ENCODE measurements around the gene SEC24D. TPM values are rescaled to one million over a fixed set of nuclear protein-coding genes. Genes with fewer than 3 reads are reported as not detected.
A peak's percentile ranks its signal among the peaks of the same experiment; 100 is the strongest.

The SEC24D gene
- total RNA-seq, 1 experiment from 2014 or later: 61.5 TPM

GRCh38 chr4:118756429-118756828 is 79.5 kb downstream of the SEC24D start:
- Histone ChIP-seq H3K4ac (ENCODE audit: low read depth, low read length) (no peak overlapping the region), H2BK120ac (ENCODE audit: low read depth, low read length, poor library complexity, severe bottlenecking) (no peak overlapping the region), H2BK20ac (ENCODE audit: low read depth, low read length, poor library complexity, severe bottlenecking) (no peak overlapping the region), H2AK5ac (ENCODE audit: insufficient read length, low read length) (no peak overlapping the region), H2AFZ (ENCODE audit: low read length) (no peak overlapping the region), H4K5ac (ENCODE audit: insufficient read length, low read depth, low read length) (no peak overlapping the region), H3K4me2 (ENCODE audit: insufficient read depth, insufficient read length, low read length) (no peak overlapping the region), H2BK15ac (ENCODE audit: low read depth, low read length) (no peak overlapping the region), H2BK12ac (ENCODE audit: insufficient read length, low read depth, low read length) (no peak overlapping the region), H3K9me3 (ENCODE audit: control insufficient read depth, low read depth, low read length) (no peaks in the 10 kb centered on the region), H3K23me2 (ENCODE audit: insufficient read length, low read depth, low read length, poor library complexity, severe bottlenecking) (no peaks in the 10 kb centered on the region), H3K27me3 (ENCODE audit: insufficient read depth, low read length) (no peaks in the 10 kb centered on the region), H3T11ph (ENCODE audit: low read length) (no peak overlapping the region), H4K20me1 (ENCODE audit: control insufficient read depth, insufficient read depth, insufficient read length) (no peaks in the 10 kb centered on the region), H4K8ac (replicated peaks; ENCODE audit: insufficient read length, low read depth, low read length) (no peak overlapping the region), H3K4me1 (ENCODE audit: insufficient read depth, low read length) (no peaks in the 10 kb centered on the region), H3K79me1 (ENCODE audit: insufficient read depth, low read depth, low read length, poor library complexity, severe bottlenecking) (no peaks in the 10 kb centered on the region), H3K23ac (ENCODE audit: insufficient read length, low read depth, low read length) (no peak overlapping the region), H3K79me2 (ENCODE audit: insufficient read depth, low read length) (no peaks in the 10 kb centered on the region; the same call in 1 of the 2 replicates), H3K56ac (ENCODE audit: insufficient read length, low read depth, low read length) (no peak overlapping the region), H3K14ac (ENCODE audit: insufficient read depth, low read length) (no peak overlapping the region), H3K27ac (ENCODE audit: insufficient read length, low read depth, low read length) (no peak overlapping the region), H3K9ac (ENCODE audit: extremely low read depth, insufficient read length, low read length) (no peak overlapping the region), H2BK5ac (ENCODE audit: insufficient read length, low read length) (no peak overlapping the region), H4K91ac (ENCODE audit: insufficient read length, low read depth, low read length) (no peak overlapping the region), H3K18ac (ENCODE audit: insufficient read length, low read depth, low read length) (no peak overlapping the region)
- H3K36me3 Mint-ChIP-seq (ENCODE audit: insufficient read depth in 1 of 3, low read depth in 3 of 3): peaks cover 8 to 20% (median 12%) of the 10 kb centered on the region in 3 experiments; a peak in 6 of 7 replicates
- no peak for DNase-seq
- H3K4me1 Mint-ChIP-seq: peaks cover 13 to 15% of the 10 kb centered on the region in 2 experiments
- no peak overlapping the region for H3K4me3 Mint-ChIP-seq
- no peaks in the 10 kb centered on the region for H3K27me3 Mint-ChIP-seq (ENCODE audit: low read depth)
- H3K27ac Mint-ChIP-seq: peak overlapping the region in 2 of 3 experiments; percentile 34 to 84; a peak in 3 of 7 replicates
- no CpG with 5 or more reads among the region's 3 CpGs for WGBS (ENCODE audit: extremely low coverage, insufficient read length, low lambda C conversion rate)
- no peak for TF ChIP-seq CTCF (conservative IDR thresholded peaks at IDR 0.05)
- no peaks in the 10 kb centered on the region for H3K9me3 Mint-ChIP-seq
